Activated T-helper 9 cell treated with anti-CD3 and anti-CD28 coated beads, Interleukin-2, amount 50 U/mL, for 16 hours (primary cell): Measurements from ENCODE around the gene HP1BP3.
"Not testable (repeated sequence)": the region's sequence is repeated elsewhere in the genome, so short reads cannot be mapped to it uniquely, and the experiment has no call there.

Source experiments
- DNase-seq: peaks from one replicate; pipeline ENCODE4 v3.0.0-alpha.2; 2020; ENCODE audit warnings: low read depth

The HP1BP3 gene

DNA sequence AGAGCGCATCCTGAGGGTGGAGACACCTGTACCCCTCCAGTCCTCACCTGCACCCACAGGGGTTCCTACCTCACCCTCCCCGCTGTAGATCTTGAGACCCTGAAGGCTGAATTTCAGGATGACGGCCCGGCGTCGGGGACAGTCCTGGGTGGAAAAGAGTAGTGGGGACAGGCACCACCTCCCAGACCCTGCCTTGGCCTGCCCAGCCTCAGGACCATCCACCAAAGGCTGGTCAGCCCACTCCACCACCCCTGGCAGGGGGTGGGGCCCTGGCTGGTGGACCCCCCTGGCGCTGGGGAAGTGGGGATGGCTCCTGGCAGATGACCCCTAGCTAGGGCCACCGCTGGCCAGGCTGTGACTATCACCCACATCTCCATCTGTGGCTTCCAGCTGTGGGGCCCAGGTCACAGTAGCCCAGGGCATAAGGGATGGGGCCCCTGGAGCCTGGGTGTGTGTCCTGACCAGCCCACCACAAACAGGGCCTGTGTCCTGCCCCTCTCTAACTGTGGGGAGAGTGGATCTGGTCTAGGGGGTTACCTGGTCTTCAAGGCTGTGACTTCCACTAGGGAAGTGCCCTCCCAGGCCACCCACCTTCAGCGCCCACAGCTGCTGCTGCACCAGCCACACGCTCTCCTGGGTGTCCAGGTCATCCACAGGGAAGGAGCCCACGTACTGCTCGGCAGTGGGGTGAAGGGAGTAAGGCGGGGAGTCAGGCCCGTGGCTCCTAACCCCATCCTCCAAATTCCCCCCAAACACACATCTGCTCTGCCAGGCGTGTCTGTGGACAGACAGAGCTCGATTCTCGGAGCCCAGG is 60.0 kb downstream of the HP1BP3 start:
- no peak for DNase-seq

DNA sequence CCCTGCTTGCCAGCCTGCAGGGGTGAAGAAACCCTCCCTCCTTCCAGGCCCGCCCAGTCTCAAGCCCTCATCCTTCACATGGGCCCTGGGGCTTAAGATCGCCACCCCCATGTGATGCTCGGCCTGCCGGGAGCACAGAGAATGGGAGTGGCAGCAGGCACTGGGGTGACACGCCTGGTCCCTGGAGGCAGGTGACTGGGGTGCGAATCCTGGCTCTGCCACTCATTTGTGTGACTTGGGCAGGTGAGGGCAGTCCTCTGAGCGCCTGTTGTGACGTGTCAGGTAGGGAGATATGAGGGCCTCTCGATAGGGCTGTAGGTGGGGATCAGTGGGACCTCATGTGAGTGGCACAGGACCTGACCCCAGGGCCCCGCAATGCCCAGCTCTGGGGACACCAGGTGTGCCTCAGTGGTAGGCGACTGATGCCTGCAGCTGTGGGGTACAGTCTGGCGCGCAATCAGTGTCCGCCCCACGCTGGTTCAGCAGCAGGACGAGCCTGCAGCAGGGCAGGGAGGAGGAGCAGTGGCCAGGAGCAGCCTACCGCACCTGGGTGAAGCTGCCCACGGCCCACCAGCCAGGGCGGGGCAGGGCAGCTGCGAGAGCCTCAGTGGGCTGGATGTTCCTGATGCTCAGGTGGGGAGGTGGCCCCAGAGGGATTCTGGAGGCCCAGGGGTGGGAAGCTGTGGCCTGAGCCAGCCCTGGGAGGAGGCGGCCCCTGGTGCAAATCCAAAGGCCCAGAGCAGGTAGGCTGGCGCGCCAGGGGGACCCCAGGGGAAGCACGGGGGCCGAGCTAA is 60.8 kb downstream of the HP1BP3 start:
- DNase-seq = no peak

DNA sequence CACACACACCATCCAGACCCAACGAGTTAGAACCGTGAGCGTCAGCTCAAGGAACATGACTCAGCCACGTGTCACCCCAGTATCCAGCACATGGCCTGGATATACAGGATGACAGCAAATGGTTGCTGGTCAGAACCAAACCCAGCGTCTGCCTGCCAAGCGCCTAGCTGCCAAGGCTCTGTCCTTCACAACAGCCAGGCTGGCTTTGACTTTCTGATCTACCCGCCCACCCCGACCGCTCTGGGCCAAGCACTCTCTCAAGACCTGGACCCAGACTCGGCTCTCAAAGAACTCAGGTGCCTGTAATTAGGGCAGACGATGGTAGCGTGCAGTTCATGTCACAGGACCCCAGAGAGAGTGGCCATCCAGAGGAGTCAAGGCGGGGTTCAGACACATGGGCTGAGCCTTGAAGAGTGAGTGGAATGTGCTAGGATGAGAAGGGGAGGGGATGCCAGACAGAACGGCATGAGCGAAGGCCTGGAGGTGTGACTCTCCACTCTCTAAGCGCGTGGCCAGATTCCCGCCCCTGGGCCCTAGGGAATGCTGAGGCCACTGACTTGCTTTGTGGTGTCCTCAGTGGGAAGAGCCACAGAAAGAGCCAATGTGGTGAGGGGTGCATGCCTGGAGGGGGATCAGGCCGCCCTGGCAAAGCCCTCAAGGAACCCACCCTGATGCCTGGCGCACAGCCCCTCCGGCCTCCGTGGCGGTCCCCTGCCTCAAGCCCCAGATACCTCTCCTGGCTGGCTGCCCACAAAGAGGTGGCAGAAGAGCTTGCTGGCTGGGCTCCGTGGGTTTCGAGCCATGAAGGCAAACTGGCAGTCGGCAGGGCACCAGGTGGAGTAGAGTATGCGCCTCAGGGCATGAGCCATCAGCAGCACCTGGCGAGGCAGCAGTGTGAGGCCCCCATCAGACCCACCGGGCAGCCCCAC is 61.7 kb downstream of the HP1BP3 start:
- no peak for DNase-seq

DNA sequence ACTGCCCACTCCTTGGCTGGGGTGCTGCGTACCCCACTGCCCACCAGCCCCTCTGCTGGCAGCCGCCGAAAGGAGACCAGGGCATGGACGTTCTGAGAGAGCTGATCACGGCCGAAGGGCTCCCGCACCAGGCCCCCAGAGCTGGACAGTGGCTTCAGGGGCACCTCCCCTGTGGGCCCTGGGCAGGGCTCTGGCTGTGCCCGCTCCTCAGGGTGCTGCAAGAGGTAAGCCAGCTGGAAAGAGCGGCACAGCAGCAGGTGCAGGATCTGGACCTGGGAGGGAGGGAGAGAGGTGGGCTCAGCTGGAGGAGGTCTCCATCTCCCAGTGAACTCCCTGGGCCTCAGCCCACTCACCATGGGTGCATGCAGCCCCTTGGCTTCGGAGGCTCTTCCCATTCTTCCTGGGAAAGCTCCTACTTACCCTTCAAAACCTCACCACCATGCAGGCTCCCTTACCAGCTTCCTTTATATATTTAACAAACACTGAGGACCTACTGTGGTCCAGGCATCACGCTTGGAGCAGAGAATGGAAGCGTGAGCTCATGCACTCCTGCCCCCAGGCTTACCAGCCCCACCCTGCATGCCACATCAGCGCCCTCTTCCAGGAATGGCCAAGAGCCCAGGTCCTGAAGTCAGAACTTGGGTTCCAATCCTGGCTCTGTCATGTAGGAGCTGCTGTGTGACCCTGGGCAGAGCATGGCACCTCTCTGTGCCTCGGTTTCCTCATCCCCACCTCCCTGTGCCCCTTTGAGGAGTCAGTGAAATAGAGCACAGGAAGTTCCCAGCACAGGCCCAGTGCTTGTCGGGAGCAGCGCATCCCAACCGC is 62.5 kb downstream of the HP1BP3 start:
- no peak for DNase-seq

DNA sequence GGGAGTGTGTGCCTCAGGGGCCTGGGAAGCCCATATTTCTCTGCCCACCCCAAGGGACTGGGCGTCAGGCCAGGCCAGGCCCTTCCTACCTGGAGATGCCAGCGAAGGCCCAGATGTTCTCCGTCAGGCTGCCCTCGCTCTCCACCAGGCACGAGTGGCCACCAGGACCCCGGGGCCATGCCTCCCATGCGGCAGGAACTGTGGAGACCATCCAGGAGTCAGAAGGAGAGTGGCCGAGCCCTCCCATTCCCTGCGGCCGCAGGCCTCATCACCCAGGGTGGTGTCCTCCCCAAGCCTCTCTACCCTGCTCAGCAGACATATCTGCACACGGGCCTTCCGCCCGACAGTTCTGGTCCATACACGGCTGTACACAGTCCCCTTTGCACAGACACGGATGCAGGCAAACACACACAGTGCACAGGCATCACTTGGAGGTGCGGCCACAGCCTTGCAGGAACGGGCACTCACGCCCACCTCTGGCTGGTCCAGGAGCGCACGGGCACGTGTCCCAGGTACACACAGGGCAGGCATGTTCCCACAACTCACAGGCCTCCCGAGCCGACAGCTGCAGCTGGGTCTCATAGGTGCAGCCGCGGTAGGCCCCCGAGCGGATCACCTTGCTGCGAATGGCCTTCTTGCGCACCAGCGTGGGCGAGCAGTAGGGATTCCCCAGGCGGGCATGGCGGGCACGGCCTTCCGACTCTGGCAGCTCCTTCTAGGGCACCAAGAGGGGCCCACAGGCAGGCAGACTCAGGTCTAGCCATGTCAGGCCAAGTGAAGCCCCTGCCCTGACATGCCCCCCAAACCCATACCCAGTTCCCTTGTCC is 63.4 kb downstream of the HP1BP3 start:
- DNase-seq = no peak

DNA sequence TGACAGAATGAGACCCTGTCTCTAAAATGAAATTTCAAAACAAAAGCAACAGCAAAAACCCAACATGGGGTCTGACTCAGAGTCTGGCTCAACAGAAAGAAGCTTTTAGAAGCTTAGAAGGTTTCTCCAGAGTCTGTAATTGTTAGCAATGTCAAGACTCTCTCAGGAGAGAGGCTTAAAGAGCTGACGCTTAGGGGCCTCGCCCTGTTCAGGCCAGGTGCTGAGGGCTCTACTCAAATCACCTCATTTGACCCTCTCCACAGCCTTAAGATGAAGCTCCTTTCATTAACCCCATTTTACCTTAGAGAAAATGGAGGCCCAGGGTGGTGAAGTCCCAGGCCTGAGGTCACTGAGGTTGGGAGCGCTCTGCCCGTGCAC is 64.0 kb downstream of the HP1BP3 start:
- no peak for DNase-seq

DNA sequence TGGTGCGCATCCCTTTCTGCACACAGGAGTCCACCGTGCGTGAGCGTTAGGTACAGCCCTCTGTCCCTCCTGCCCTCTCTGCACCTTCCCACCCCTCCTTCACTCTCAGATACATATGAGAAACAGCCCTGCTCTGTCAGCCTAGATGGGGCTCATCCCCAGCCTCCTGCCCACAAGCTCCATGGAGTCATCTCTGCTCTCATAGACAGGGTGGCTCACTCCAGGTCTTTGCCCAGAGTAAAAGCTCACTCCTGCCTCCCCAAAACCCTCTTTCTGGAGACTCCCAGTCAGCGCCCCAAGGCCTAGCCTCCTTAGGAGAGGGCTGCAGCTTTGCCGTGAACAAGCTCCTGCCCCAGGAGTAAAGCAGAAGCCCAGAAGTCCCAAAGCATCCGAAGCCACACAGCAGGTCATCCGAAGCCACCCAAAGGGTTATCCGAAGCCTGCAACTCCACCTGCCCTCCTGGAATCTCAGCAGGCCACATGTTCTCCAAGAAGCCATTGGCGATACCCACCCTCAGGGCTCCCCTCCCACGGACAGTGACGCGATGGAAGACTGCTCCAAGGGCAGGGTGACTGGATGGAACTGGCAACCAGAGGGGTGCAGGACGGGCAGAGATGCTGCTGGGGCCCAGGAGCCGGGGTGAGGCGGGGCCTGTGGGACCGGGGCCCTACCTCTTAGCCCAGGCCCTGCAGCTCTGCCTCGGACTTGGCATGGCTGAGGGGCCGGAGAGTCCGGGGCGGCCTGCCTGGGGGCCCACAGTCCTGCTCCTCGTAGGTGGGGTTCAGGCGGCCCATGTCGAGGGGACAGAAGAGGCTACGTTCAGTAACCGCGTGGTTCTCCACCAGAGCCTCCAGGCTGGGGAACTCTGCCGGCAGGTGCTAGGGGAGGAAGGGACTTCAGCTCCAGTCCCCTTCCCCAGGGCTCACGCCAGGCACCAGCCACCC is 65.7 kb downstream of the HP1BP3 start:
- DNase-seq = no peak

DNA sequence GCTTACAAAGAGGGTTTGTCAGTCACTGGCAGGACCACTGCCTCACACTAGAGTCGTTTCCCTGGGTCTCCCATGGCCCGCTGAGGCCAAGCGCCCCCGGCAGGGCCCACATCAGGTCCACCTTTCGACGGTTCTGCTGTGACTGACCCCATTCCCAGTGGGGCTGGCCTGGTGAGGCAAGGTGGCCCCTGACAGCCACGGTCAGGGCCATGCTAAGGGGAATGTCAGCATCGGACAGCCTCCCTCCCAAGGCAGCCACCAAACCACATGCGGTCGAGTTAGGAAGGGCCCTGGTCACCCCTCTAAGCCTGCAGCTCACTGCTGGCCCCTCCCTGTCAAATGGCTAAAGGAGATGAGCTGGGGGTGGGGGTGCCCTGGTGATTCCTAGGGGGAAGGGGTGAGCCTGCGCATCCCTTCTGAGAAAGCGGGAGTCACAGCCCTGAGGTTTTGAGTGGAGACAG is 66.4 kb downstream of the HP1BP3 start:
- DNase-seq = no peak

DNA sequence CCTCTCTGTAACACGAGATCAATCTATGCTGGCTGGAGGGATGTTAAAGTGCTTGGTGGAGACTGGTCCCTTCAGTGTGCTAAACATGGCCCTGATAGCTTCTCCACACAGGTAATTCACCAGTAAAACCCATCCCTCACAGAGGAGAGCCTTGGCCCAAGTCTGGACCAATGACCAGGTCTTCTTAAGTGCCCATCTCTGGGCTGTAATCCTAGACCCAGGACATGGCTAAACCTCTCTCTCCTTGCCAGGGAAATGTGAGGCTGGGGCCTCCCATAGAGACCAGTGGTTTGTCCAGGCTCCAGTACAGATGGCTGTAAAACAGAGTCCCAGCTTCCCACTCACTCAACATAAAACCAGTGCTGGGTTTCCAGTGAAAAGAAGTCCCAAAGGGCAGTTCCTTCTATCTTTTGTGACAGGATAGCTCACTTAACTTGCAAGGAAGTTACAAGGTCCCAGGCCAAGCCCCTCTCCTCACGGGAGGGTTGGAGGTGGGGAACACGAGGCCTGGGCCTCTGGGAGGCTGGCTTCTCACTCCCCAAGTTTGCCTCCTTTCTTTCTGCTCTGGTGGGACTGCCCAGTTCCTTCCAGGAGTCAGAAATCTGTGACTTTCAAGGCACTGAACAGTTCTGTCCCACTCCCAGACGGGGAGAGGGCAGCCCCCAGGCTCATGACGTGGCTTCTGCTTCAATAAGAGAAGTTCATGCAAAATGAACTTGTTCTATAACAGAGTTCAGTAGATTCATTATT is 67.1 kb downstream of the HP1BP3 start:
- no peak for DNase-seq

DNA sequence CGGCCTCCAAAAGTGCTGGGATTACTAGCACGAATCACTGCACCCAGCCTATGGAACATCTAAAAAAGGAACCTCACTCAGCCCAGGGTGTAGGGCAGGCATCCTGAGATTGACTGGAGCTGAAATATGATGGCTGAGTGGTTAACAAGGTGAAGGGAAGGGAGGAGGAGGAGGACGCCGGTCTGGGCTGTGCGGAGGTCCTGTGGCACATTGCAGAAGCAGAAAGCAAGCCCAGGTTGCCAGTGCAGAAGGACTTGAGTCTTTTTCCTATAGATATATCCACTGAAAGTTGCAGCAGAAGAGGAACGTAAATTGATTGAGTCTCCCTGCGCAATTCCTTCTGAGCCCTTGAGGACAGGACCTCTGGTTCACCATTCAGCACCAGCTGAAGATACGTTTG is 67.8 kb downstream of the HP1BP3 start:
- DNase-seq = no peak

DNA sequence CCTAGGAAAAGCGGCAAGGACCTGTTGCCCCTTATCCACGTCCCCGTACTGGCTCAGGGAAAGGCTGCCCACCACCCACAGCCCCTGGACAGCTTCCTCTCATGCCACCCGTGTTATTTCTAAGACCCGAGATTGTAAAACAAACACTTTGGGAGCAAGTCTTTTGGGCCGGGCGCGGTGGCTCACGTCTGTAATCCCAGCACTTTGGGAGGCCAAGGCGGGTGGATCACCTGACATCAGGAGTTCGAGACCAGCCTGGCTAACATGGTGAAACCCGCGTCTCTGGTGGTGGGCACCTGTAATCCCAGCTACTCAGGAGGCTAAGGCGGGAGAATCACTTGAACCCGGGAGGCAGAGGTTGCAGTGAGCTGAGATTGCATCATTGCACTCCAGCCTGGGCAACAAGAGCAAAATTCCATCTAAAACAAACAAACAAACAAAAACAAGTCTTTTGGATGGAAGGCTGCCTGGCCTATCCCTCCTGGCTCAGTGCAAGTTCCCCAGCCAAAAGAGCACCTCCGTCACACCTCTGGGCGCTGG is 68.7 kb downstream of the HP1BP3 start:
- not testable (repeated sequence) for DNase-seq

DNA sequence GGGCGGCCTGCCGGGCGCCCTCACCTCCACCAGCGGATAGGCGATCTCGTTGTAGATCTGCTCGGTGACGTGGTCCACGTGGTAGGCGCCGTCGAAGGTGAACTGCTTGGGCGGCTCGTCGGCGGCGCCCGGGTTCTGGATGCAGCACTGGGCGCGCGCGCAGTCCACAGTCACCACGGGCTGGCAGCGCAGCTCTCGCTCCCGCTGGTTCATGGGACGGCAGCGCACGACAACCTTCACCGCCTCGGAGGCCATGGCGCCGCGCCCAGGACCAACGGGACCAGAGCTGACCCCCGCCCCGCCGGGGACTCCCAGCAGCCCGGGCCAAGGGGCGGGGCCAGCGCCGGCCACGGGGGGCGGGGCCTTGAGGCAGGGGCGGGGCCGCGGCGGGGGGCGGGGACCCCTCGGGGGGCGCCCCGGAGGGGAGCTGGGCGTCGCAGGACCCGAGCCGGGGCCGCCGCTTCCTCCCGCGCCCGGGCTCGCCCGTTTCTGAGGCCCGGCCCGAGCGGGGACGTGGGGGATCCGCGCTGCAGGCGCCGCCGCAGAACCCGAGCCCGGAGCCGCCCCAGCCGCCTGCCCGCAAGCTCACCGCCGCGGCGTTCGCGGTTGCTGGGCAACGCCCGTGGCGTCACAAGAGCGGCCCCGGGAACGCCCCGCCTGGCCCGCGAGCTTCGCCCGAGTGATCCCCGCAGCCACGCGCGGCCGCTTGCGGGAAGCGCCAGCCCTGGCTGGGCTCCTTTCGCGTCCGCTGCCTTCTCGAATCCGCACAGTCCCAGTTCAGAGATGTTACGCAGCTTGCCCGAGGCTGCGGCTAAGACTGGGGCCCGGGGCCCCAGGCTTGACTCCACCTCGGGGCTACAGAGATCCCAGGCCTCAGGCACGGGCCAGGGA is 69.4 kb downstream of the HP1BP3 start, which contains the start of gene KIF17:
Gene KIF17, minus strand, starts transcription at position 556 of the 891 bp plus-strand sequence. Its CDS starts 301 bp downstream, at position 255.
- DNase-seq = peak; percentile 55

DNA sequence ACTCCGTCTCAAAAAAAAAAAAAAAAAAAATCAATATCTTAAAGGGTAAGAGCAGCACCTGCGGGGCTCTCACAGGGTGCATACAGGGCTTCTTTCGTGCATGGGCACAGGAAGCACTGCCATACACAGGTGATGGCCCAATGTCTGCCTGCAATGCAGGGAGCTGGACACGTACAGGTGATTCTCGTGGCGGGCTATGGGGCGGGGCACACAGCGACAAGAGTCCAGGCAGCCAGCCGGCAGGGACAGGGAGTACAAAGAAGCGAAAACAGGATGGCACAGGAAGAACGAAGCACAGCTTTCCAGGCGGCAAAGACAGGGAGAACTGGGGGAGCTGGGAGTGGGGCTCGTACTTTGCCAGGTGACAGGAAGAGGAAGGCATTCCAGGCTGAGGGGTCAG is 70.9 kb downstream of the HP1BP3 start:
- DNase-seq = no peak

DNA sequence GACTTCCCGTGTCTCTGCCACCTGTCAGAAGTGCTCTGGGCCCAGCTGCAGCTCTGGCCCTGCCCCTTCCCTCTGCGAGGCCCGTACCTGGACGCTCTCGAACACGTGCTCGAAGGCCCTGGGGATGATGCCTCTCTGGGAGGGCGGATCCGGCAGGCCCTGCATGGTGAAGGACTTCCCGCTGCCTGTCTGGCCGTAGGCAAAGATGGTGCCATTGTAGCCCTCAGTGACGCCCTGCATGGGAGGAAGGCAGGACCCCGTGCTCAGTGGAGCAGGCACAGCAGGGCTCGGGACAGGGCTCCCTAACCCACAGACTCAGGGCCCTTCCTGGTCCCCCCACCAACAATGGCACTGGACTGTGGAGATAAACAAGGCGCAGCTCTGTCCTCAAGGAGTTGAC is 71.7 kb downstream of the HP1BP3 start:
- DNase-seq = no peak

DNA sequence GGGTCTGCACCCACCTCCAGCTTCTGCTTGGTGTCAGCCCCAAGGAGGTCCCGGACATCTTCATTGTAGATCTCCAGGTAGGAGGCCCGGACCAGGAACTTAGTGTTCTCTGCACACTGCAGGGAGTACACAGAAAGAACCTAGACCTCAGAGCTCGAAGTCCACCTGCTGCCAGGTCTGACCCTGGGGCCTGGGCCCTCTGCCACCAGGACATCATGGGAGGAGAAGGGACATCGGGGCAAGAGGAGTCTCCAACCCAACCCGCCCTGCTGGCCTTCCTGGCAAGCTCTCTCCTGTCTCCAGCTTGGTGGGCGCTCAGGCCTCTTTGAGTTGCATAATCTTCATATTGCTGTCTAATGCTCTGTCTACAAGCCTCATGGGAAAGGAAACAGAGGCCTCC is 73.7 kb downstream of the HP1BP3 start:
- DNase-seq = no peak

DNA sequence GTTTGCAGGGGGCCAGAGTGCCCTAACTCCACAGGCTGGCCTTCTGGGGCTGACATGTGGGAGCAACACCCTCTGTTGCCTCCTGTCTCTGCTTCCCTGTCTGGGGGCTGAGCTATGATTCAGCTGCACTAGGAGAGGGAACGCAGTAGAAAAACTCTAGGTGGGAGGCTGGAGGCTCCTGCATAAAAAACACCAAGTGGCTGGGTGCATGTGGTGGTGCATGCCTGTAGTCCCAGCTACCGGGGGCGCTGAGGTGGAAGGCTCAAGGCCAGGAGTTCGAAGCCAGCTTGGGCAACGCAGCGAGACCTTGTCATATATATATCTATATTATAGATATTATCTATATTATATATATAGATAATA is 74.9 kb downstream of the HP1BP3 start:
- DNase-seq = no peak
